COLO829 (cell line): ENCODE measurements around the gene TMEM184A.

Source experiments
- DNase-seq: peaks from one replicate; pipeline ENCODE4 v3.0.0; 2012; ENCODE audit warnings: low spot score

The TMEM184A gene

GRCh38 chr7:1539181-1539881, 16.7 kb downstream of the TMEM184A start:
- no peak for DNase-seq

- no peak for DNase-seq
Measured at GRCh38 chr7:1538544-1539180, 17.3 kb downstream of the TMEM184A start.

GRCh38 chr7:1537535-1538412, 18.2 kb downstream of the TMEM184A start:
- peak; percentile 76 for DNase-seq

GRCh38 chr7:1536743-1537534, 19.1 kb downstream of the TMEM184A start:
- DNase-seq, result peak; percentile 98

- DNase-seq, result no peak
Measured at GRCh38 chr7:1536455-1536742, 19.6 kb downstream of the TMEM184A start.

- DNase-seq, result no peak
Measured at GRCh38 chr7:1535701-1536454, 20.1 kb downstream of the TMEM184A start.

GRCh38 chr7:1535100-1535458, 20.9 kb downstream of the TMEM184A start:
- DNase-seq, result no peak

- DNase-seq, result no peak
Measured at GRCh38 chr7:1534330-1535099, 21.5 kb downstream of the TMEM184A start.

- no peak for DNase-seq
Measured at GRCh38 chr7:1533547-1534329, 22.3 kb downstream of the TMEM184A start.

GRCh38 chr7:1533255-1533546, 22.8 kb downstream of the TMEM184A start:
- DNase-seq, result no peak

- DNase-seq, result no peak
Measured at GRCh38 chr7:1532456-1533254, 23.4 kb downstream of the TMEM184A start.

GRCh38 chr7:1531979-1532455, 24.0 kb downstream of the TMEM184A start:
- DNase-seq, result no peak

- DNase-seq, result no peak
Measured at GRCh38 chr7:1531263-1531978, 24.6 kb downstream of the TMEM184A start.

- no peak for DNase-seq
Measured at GRCh38 chr7:1530946-1531262, 25.1 kb downstream of the TMEM184A start.

- no peak for DNase-seq
Measured at GRCh38 chr7:1529383-1530116, 26.5 kb downstream of the TMEM184A start.

GRCh38 chr7:1526271-1526754, 29.7 kb downstream of the TMEM184A start:
- no peak for DNase-seq

GRCh38 chr7:1525409-1525808, 30.6 kb downstream of the TMEM184A start:
- no peak for DNase-seq

- DNase-seq, result no peak
Measured at GRCh38 chr7:1523844-1524243, 32.2 kb downstream of the TMEM184A start.
